Measurements from ENCODE around the gene PYY. TPM values are rescaled to one million over a fixed set of nuclear protein-coding genes. Genes with fewer than 3 reads are reported as not detected.

The PYY gene
- total RNA-seq, 1 experiment from 2014 or later = not detected

- no peak overlapping the region for H3K4me3 Mint-ChIP-seq (ENCODE audit: low read depth, unreplicated experiment)
- no peak for TF ChIP-seq CTCF (IDR thresholded peaks at IDR 0.05; ENCODE audit: unreplicated experiment)
- no peaks in the 10 kb centered on the region for H3K9me3 Mint-ChIP-seq (ENCODE audit: low read depth, unreplicated experiment)
- no peak overlapping the region for H3K27ac Mint-ChIP-seq (ENCODE audit: unreplicated experiment)
- H3K27me3 Mint-ChIP-seq (ENCODE audit: unreplicated experiment) = peaks cover 96% of the 10 kb centered on the region
- intact Hi-C loops (cut with micrococcal nuclease; ENCODE audit: unreplicated experiment) = no loop called here
- CTCF ChIA-PET = interaction anchor here (0.6 kb wide), 1 partner anchor 1272 kb away, joined by 3 read pairs; no protein-coding TSS in a partner anchor
- no peaks in the 10 kb centered on the region for H3K4me1 Mint-ChIP-seq (ENCODE audit: low read depth, unreplicated experiment)
- DNase-seq = no peak
- H3K36me3 Mint-ChIP-seq (ENCODE audit: insufficient read depth, unreplicated experiment) = no peaks in the 10 kb centered on the region
- no TSS peak for BruUV-seq (replicated peaks)
Measured at GRCh38 chr17:43936434-43936833, 17.3 kb downstream of the PYY start.

- H3K27me3 Mint-ChIP-seq (ENCODE audit: unreplicated experiment) = peaks cover 96% of the 10 kb centered on the region
- no peak overlapping the region for H3K27ac Mint-ChIP-seq (ENCODE audit: unreplicated experiment)
- no TSS peak for BruUV-seq (replicated peaks)
- peaks cover 3% of the 10 kb centered on the region for H3K4me1 Mint-ChIP-seq (ENCODE audit: low read depth, unreplicated experiment)
- intact Hi-C loops (cut with micrococcal nuclease; ENCODE audit: unreplicated experiment) = no loop called here
- H3K4me3 Mint-ChIP-seq (ENCODE audit: low read depth, unreplicated experiment) = no peak overlapping the region
- H3K36me3 Mint-ChIP-seq (ENCODE audit: insufficient read depth, unreplicated experiment) = no peaks in the 10 kb centered on the region
- TF ChIP-seq CTCF (IDR thresholded peaks at IDR 0.05; ENCODE audit: unreplicated experiment) = no peak
- no peak for DNase-seq
- CTCF ChIA-PET = no interaction called here
- no peaks in the 10 kb centered on the region for H3K9me3 Mint-ChIP-seq (ENCODE audit: low read depth, unreplicated experiment)
Measured at GRCh38 chr17:43935926-43936261, 17.8 kb downstream of the PYY start.

GRCh38 chr17:43935204-43935925, 18.4 kb downstream of the PYY start:
- DNase-seq = no peak
- Mint-ChIP-seq H3K36me3 (ENCODE audit: insufficient read depth, unreplicated experiment) (no peaks in the 10 kb centered on the region), H3K27ac (ENCODE audit: unreplicated experiment) (no peak overlapping the region)

GRCh38 chr17:43932923-43933322, 20.8 kb downstream of the PYY start:
- peaks cover 96% of the 10 kb centered on the region for H3K27me3 Mint-ChIP-seq (ENCODE audit: unreplicated experiment)
- H3K9me3 Mint-ChIP-seq (ENCODE audit: low read depth, unreplicated experiment) = no peaks in the 10 kb centered on the region
- DNase-seq = no peak
- H3K4me3 Mint-ChIP-seq (ENCODE audit: low read depth, unreplicated experiment) = no peak overlapping the region
- H3K36me3 Mint-ChIP-seq (ENCODE audit: insufficient read depth, unreplicated experiment) = no peaks in the 10 kb centered on the region
- TF ChIP-seq CTCF (IDR thresholded peaks at IDR 0.05; ENCODE audit: unreplicated experiment) = no peak
- CTCF ChIA-PET = no interaction called here
- intact Hi-C loops (cut with micrococcal nuclease; ENCODE audit: unreplicated experiment) = no loop called here
- no TSS peak for BruUV-seq (replicated peaks)
- no peak overlapping the region for H3K27ac Mint-ChIP-seq (ENCODE audit: unreplicated experiment)
- peaks cover 7% of the 10 kb centered on the region for H3K4me1 Mint-ChIP-seq (ENCODE audit: low read depth, unreplicated experiment)

More at GRCh38 chr17:43935204-43935925, 18.4 kb downstream of the PYY start:
- no peak overlapping the region for H3K4me3 Mint-ChIP-seq (ENCODE audit: low read depth, unreplicated experiment)
- H3K27me3 Mint-ChIP-seq (ENCODE audit: unreplicated experiment) = peaks cover 96% of the 10 kb centered on the region
- peaks cover 7% of the 10 kb centered on the region for H3K4me1 Mint-ChIP-seq (ENCODE audit: low read depth, unreplicated experiment)
- CTCF ChIA-PET = interaction anchor here (0.6 kb wide), 1 partner anchor 76 kb away, joined by 4 read pairs; no protein-coding TSS in a partner anchor
- no peak for TF ChIP-seq CTCF (IDR thresholded peaks at IDR 0.05; ENCODE audit: unreplicated experiment)
- no peaks in the 10 kb centered on the region for H3K9me3 Mint-ChIP-seq (ENCODE audit: low read depth, unreplicated experiment)
- no TSS peak for BruUV-seq (replicated peaks)
- intact Hi-C loops (cut with micrococcal nuclease; ENCODE audit: unreplicated experiment) = no loop called here
